SW480 (cell line): ENCODE results near the gene UGT1A4.
"Not testable (repeated sequence)": the region's sequence is repeated elsewhere in the genome, so short reads cannot be mapped to it uniquely, and the experiment has no call there.

Experiments
- DNase-seq: peaks from one replicate; pipeline ENCODE4 v3.0.0-alpha.2; 2016; ENCODE audit warnings: low spot score

UGT1A4 gene

GRCh38 chr2:233750689-233751088, 32.2 kb downstream of the UGT1A4 start:
- DNase-seq: not testable (repeated sequence)

GRCh38 chr2:233751212-233752009, 32.9 kb downstream of the UGT1A4 start:
- not testable (repeated sequence) for DNase-seq

- DNase-seq: no peak
Measured at GRCh38 chr2:233754872-233755611, 36.5 kb downstream of the UGT1A4 start.

- peak; percentile 41 for DNase-seq
Measured at GRCh38 chr2:233756429-233757081, 38.0 kb downstream of the UGT1A4 start.

DNA sequence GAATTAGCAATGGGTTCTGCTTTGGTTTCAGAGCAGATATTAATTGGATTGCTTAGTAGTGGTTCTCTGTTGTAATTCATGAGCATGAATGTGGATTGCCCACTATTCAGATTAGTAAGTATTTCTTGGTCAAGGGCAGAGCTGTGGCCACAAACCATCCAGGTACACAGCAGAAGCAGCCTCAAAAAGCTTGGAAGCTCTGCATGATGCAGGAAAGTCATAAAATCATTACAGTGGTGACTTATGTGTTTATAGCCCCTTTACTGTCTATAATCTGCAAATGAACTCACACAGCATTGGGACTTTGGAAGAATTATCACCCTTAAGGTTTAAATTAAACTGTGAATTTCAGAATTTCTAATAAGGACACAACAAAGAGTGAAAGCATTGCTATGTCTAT, 39.6 kb downstream of the UGT1A4 start:
- DNase-seq: no peak

- DNase-seq: no peak
Measured at GRCh38 chr2:233758849-233759248, 40.3 kb downstream of the UGT1A4 start.

GRCh38 chr2:233760043-233760442, 41.5 kb downstream of the UGT1A4 start, which contains the start of gene UGT1A1:
TSS of gene UGT1A1 (plus strand) at chr2:233760270. CDS start at chr2:233760288, 18 bp downstream.
- DNase-seq: no peak

- DNase-seq: no peak
Measured at GRCh38 chr2:233761040-233761769, 42.7 kb downstream of the UGT1A4 start.

DNA sequence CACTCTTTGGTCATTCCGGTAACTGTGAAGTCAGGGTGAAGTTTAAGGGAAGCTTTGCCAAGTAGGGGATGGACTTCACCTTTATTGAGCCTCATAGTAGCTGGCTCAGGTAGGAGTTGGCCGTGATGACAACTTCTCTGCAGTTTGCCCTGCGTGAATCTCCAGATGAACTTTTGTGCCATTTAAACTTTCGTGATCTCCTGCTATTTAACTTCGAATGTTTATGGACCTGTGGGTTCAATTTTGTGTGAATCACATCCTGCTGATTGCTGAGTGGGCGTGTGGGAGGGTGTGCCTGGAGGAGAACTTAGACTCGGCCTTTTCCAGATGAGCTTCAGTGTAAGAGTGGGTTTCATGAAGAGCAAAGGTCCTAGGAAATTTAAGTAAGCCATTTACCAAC, 45.7 kb downstream of the UGT1A4 start:
- peak; percentile 79 for DNase-seq

GRCh38 chr2:233764761-233765160, 46.2 kb downstream of the UGT1A4 start:
- DNase-seq: no peak

- peak; percentile 78 for DNase-seq
Measured at GRCh38 chr2:233766416-233766815, 47.9 kb downstream of the UGT1A4 start.

GRCh38 chr2:233768076-233768475, 49.5 kb downstream of the UGT1A4 start:
- DNase-seq: no peak

DNA sequence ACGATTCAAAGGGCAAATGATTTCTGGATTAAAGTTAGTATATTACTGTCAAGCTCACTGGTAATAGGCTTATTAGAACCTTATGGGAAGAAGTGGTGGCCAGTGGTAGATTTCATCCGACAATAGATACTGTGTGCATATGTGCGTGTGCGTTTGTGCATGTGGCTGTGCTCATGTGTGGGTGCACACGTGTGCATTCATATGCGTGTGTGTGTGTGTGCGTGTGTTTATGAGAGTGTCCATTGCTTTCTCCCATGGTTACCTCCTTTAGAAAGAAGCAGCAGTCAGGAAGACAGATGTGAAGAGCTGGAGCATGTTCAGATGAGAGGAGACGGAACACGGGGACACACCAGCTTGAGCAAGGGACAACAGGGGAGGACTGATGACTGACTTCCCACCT, 50.7 kb downstream of the UGT1A4 start:
- DNase-seq: no peak

DNA sequence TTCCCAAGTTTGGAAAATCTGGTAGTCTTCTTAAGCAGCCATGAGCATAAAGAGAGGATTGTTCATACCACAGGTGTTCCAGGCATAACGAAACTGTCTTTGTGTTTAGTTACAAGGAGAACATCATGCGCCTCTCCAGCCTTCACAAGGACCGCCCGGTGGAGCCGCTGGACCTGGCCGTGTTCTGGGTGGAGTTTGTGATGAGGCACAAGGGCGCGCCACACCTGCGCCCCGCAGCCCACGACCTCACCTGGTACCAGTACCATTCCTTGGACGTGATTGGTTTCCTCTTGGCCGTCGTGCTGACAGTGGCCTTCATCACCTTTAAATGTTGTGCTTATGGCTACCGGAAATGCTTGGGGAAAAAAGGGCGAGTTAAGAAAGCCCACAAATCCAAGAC, 53.6 kb downstream of the UGT1A4 start:
- DNase-seq: no peak

DNA sequence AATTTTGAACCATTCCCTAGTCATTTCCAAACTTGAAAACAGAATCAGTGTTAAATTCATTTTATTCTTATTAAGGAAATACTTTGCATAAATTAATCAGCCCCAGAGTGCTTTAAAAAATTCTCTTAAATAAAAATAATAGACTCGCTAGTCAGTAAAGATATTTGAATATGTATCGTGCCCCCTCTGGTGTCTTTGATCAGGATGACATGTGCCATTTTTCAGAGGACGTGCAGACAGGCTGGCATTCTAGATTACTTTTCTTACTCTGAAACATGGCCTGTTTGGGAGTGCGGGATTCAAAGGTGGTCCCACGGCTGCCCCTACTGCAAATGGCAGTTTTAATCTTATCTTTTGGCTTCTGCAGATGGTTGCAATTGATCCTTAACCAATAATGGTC, 54.0 kb downstream of the UGT1A4 start:
- DNase-seq: no peak

GRCh38 chr2:233773854-233774253, 55.3 kb downstream of the UGT1A4 start:
- no peak for DNase-seq

GRCh38 chr2:233775414-233775813, 56.9 kb downstream of the UGT1A4 start:
- DNase-seq: no peak

- DNase-seq: no peak
Measured at GRCh38 chr2:233778030-233778429, 59.5 kb downstream of the UGT1A4 start, which contains the start of gene MROH2A. TSS of gene MROH2A (plus strand) at chr2:233778330. CDS start at chr2:233779359, 1,029 bp downstream.

DNA sequence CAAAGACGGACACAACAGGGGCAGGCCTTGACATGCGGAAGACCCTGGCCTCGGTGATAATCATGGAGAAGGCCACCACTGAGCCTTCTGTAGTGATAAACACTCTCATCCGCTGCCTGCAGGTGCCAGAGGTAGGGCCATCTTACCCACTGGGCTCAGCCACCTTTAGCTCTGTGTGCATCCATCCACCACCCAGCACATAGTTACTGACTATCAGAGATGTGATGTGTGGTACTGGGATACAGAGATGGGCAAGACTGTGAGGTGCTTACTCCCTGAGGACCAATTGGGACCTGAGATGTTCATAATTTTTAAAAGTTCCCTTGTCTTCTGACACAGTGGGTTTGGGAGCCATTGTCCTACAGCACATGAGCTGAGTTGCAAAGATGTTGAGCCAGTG, 61.2 kb downstream of the UGT1A4 start:
- DNase-seq: no peak

DNA sequence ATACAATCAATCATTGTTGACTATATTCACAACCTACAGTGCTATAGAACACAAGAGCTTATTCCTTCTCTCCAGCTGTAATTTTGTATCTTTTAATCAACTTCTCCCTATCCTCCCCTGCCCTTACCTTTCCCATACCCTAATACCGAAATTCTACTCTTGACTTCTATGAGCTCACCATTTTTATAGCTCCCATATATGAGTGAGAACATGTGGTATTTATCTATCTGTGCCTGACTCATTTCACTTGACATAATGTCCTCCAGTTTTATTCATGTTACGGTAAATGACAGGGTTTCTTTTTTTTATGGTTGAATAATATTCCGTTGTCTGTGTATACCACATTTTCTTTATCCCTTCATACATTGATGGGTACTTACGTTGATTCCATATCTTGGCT, 62.2 kb downstream of the UGT1A4 start:
- no peak for DNase-seq

GRCh38 chr2:233789554-233789953, 71.0 kb downstream of the UGT1A4 start:
- no peak for DNase-seq
